Sigmoid colon (tissue), 4 donors: Measurements from ENCODE around the gene WDR31.

Experiments used
- CTCF ChIP-seq, 4 experiments: fragments of 450-650 bp in 3 of 4; fragments of 200-600 bp in 1 of 4; IDR thresholded peaks; one replicate each; pipeline ENCODE4 v1.5.1; 2016 to 2019; ENCODE audit warnings: antibody characterized with exemption in 4 of 4, mild to moderate bottlenecking in 3 of 4, moderate library complexity in 2 of 4
- EP300 ChIP-seq, 4 donors: sonication (generic); formaldehyde crosslinking; IDR thresholded peaks; one replicate each; pipeline ENCODE4 v1.6.1; 2017; ENCODE audit warnings: antibody characterized with exemption in 4 of 4
- POLR2A ChIP-seq, 2 donors: fragments of 450-650 bp; IDR thresholded peaks; one replicate each; pipeline ENCODE4 v1.6.1; 2016; ENCODE audit warnings: antibody characterized with exemption in 2 of 2, mild to moderate bottlenecking in 2 of 2, moderate library complexity in 2 of 2

GRCh38 chr9:113370806-113371325 lies 30.8 kb upstream of the WDR31 start:
- TF ChIP-seq POLR2A (IDR thresholded peaks at IDR 0.05) = no peak
- no peak for TF ChIP-seq CTCF (IDR thresholded peaks at IDR 0.05)
- no peak for TF ChIP-seq EP300 (IDR thresholded peaks at IDR 0.05)
